GM12873 (cell line): ENCODE measurements around the gene SPEM1.

Source experiments
- TF ChIP-seq, protein P1 (sequence below): IDR thresholded peaks from 2 replicates; pipeline ENCODE4 v1.5.1; 2012; ENCODE audit warnings: low read depth, mild to moderate bottlenecking, moderate library complexity, low read length, control low read depth; ENCODE audit not compliant: insufficient read depth; ENCODE audit errors: missing control alignments

SPEM1 gene, protein sequence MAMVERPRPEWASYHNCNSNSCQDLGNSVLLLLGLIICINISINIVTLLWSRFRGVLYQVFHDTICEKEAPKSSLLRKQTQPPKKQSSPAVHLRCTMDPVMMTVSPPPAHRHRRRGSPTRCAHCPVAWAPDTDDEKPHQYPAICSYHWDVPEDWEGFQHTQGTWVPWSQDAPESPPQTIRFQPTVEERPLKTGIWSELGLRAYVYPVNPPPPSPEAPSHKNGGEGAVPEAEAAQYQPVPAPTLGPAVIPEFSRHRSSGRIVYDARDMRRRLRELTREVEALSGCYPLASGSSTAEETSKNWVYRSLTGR

DNA sequence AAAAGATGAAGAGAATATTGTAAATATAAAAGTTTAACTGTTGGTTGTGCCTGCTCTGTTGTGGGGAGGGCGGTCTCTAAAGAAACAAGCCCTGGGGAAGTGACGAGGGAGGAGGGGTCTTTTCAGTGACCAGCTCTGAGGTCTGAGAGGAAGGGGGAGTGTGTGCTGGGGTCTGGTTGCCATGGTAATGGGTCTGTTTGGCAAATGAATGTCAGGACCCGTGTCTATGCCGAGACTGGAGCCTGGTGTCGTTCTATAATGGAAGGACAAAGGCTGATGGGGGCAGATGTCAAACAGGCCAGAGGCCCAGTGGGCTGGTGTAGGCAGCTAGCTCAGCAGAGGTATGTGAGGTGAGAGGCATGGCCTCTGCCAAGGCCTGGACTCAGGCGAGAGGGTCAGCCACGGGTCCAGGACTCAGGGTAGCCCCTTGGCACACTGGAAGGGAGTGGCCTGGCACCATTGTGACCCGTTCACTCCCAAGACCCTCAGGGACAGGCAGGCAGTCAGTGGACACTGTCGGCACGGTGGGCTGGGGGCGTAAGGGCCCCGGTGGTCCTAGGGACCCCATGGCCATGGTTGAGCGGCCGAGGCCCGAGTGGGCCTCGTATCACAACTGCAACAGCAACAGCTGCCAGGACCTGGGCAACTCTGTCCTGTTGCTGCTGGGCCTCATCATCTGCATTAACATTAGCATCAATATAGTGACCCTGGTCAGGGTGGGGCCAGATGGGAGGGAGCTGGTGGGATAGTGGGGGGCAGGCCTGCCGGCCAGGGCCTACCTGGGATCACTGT, at the start of gene SPEM1:
TSS of gene SPEM1 (plus strand) at position 506 of the 792 bp plus-strand sequence. CDS start at position 567, 61 bp downstream.
- TF ChIP-seq, protein P1, sequence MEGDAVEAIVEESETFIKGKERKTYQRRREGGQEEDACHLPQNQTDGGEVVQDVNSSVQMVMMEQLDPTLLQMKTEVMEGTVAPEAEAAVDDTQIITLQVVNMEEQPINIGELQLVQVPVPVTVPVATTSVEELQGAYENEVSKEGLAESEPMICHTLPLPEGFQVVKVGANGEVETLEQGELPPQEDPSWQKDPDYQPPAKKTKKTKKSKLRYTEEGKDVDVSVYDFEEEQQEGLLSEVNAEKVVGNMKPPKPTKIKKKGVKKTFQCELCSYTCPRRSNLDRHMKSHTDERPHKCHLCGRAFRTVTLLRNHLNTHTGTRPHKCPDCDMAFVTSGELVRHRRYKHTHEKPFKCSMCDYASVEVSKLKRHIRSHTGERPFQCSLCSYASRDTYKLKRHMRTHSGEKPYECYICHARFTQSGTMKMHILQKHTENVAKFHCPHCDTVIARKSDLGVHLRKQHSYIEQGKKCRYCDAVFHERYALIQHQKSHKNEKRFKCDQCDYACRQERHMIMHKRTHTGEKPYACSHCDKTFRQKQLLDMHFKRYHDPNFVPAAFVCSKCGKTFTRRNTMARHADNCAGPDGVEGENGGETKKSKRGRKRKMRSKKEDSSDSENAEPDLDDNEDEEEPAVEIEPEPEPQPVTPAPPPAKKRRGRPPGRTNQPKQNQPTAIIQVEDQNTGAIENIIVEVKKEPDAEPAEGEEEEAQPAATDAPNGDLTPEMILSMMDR = no peak

DNA sequence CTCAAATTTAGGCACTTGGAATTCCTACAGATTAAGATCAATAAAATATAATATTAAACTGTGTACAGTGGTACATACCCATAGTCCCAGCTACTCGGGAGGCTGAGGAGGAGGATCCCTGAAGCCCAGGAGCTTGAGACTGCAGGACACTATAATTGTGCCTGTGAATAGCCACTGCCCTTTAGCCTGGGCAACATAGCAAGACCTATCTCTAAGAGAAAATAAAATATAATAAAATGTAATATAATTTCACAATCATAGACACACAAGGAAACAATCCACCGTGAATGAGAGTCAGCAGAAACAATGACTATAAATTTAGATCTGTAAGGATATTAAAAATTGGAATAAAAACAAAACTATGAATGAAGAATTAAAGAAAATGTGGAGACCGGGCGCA, 49.3 kb upstream of the SPEM1 start:
- TF ChIP-seq, protein P1 = no peak

DNA sequence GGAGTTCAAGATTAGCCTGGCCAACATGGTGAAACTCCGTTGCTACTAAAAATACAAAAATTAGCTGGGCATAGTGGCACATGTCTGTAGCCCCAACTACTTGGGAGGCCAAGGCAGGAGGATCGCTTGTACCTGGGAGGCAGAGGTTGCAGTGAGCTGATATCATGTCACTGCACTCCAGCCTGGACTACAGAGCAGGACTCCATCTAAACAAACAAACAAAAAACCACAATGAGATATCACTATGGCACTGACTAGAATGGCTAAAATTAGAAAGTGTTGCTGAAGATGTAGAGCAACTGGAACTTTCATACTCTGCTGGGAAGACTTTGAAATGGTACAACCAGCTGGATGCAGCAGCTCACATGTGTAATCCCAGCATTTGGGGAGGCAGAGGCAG, 45.8 kb upstream of the SPEM1 start:
- TF ChIP-seq, protein P1 = no peak

DNA sequence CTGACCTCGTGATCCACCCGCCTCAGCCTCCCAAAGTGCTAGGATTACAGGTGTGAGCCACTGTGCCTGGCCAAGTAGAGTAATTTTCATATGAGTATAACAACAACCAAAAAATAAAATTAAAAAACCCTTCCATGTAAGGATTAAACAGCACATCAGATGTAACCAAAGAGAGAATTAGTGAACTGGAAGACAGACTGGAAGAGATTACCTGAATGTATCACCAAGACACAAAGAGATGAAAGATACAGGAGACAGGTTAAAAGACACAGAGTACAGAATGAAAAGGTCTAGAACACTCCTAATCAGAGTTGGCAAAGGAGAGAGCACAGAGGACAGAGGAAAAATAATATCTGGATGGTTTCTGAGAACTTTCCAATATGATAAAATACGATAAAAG, 41.0 kb upstream of the SPEM1 start:
- TF ChIP-seq, protein P1 = no peak

GRCh38 chr17:7380321-7380720, 39.8 kb upstream of the SPEM1 start:
- TF ChIP-seq, protein P1 = no peak

GRCh38 chr17:7380855-7381683, 39.1 kb upstream of the SPEM1 start, which contains the start of gene TNK1:
TNK1 (plus strand) TSS chr17:7381089; CDS start chr17:7382927, 1,838 bp downstream.
- TF ChIP-seq, protein P1 = no peak
